Measurements from ENCODE around the gene CARD19.

Gene CARD19

DNA sequence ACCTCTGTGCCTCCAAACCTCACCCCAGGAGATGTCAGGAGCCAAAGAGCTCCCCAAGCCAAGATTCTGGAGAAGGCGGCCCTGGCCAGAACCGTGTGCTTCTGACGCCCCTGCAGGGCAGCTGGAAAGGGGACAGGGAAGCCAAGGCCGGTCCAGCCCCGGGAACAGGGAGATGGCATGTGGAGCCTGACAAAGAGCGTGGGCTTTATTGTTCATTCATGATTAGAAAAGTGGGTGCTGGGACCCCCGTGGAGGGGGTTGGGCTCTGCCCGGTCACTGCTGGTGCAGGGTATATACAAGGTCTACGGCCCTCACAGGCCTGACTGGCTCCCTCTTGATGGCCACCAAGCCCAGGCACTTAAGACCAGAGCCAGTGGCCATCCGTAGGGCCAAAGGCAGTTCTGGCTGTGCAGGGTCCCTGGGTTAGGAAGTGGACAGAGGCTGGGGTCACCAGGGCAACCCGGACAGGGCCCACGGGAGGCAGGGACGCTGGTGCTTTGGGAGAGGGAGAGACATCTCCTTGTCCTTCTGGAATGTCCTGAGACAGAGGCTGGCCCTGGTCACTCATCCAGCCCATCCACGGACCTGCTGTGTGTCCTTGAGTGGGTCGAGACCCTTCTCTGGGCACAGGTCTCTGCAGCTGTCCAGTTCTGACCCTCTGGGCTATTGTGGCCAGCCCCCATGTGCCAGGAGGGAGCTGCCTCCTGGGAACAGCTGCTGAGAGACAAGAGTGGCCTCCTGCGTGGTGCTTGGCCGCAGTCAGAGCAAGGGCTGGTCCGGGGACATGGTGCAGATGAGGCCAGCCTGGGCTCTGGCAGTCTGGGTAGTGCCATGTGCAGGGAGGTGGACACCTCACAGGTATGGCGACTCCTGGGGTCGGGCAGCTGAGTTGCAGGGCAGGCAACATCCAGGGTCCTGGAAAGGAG lies 25.6 kb downstream of the CARD19 start:
- DNase-seq = no peak

DNA sequence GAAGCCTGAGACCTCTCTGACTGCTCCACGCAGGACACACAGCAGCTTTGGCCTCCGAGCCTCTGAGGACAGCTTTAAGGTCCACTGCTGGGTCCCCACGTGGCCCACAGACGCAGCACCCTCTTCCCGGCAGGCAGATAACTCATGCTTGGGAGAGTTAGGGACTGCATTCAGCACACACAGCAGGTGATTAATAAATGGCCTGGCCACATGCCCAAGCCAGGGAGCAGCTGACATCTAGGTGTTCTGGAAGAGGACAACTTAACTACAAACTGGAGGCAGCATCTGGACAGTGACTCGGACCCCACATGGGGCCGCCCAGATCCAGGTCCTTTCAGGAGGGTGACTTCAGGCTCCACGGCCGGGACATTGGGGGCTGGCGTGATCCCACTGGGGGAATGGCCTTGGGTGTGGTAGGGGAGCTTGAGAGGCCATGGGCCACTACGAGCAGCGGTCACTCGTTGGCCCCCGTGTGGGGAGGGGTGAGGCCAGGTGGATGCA lies 26.8 kb downstream of the CARD19 start:
- no peak for DNase-seq

DNA sequence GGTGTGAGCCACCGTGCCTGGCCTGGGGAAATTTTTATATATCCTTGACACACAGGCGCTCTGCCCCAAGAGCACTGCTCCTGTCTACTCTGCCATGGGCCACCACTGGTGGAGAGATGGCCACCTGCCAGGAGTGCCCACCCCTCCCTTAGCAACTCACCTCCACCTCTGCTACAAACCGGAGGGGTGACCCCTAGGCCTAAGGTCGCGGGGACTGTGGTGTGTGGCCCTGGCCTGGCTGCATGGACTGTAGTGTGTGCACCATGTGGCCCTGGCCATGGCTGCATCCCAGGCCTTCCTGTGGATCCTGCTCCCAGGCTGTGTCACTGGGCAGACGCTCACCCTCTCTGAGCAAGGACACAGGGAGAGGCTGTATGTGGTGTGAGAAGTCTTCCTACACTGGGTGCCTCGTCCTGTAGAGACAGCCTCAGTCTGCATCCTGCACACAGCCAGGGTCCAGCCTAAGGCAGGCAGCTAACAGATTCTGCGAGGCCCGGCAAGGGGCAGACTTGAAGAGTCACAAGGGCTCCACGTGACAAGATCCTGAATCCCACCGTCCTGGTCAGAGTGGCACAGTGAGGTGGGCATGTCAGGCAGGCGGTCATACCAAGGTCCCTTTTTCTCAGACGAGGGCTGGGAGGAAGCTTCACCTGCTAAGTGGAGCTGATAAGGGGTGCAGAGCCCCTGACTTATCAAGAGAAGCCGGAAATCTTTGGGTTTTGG lies 27.7 kb downstream of the CARD19 start:
- no peak for DNase-seq

DNA sequence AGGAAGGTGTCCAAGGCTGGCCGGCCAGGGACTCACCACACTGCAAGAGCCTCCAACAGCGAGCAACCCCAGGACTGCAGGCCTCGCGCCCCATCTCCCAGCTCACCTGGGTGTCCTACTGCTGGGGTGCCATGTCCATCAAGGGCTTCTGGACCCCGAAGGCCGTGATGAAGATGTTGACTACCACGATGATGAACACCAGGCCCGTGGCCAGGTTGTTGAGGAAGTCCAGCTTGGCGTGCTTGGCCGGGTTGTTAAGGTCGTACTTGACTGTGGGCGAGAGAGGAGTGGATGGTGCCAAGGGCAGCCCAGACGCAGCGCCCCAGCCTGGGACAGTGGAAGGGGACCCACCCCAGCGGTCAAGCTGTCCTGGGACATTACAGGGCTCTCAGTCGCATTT lies 28.8 kb downstream of the CARD19 start:
- DNase-seq = no peak

DNA sequence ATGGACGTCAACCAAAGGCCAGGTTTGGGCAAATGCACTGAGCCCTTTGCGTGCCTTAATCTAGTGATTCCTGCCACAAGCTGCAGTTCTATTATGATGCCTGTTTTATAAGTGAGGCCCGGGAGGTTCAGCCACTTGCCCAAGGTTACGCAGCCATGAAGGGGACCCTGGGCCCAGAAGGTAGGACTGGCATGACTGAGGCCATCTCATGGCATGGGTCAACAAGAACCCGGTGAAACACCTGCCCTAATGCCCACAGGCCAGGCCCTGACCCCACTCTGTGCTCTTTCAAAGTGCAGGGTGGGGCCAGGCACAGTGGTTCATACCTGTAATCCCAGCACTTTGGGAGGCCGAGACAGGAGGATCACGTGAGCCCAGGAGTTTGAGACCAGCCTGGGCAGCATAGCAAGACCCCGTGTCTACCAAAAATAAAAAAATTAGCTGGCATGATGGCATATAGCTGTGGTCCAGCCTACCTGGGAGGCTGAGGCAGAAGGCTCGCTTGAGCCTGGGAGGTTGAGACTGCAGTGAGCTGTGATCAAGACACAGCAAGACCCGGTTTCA lies 29.4 kb downstream of the CARD19 start:
- no peak for DNase-seq

DNA sequence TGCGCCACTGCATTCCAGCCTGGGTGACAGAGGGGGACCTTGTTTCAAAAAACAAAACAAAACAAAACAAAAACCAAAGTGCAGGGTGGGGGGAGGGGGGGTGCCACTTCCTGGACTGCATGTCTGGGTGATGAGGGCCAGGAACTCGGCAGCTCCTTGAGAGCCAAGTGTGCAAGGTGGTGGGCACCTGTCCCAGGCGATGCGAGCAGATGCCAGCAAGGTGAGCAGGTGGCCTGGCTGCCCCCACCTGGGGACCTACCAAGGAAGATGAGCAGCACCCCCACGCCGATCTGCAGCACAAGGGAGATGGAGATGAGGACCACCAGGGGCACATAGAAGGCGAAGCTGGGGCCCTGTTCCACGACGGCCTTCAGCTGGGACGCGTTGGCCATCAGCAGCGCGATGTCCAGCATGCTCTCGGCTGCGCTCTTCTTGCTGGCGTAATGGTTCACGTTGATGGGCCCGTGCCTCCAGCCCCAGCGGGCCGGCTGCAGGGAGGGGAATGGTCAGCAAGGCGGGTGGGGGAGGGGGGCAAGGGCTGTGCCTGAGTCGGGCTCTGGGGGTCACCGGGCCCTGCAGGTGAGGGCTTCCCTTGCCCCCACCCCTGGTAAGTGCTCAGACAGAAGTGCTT lies 30.2 kb downstream of the CARD19 start:
- DNase-seq = no peak

DNA sequence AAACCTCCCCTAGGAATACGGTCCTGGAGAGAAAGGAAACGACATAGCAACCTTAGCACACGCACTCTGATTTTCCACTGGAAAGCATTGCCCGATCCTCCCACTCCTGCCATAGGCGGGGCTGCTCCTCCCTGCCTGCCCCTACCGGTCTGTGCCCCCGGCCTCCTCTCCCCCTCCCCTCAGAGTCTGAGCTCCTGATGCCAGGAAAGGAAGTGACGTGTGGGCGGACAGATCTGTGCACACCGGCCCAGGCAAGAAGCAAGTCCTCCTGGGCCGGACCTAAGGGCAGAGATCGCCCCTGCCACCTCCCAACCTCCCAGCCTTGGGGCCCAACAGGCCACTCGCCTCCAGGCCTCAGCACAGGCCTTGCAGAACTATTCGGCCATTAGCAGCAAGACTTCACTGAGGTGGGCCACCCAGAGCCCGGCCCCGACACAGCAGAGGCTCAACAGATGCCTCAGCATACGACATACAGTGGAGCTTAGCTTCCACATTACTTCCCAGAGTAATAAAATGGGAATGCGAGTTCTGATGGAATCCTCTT lies 30.9 kb downstream of the CARD19 start:
- DNase-seq = no peak

DNA sequence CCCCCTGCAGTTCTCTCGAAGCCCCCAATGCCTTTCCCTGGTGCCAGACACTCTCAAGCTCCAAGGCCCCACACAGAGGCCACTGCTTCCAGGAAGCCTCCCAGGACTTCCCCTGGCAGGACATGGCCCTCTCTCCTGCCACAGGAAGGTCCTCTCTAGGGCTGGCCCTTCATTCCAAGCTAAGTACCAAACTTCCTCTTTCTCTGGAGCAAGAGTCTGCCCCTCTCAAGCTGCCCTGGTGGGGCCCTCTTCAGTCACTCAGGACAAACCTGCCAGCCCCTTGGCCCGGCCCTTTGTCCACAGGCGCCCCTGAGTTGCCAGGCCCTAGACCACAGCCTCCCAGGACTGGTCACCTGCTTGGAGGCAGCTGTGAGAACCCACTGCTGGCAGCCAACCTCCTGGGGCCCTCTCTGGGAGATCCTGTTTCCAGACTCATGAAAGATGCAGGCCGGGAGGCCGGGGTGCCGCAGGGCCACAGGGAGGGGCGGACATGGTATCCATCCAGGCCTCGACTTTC lies 31.4 kb downstream of the CARD19 start:
- DNase-seq = peak; percentile 48 to 57

DNA sequence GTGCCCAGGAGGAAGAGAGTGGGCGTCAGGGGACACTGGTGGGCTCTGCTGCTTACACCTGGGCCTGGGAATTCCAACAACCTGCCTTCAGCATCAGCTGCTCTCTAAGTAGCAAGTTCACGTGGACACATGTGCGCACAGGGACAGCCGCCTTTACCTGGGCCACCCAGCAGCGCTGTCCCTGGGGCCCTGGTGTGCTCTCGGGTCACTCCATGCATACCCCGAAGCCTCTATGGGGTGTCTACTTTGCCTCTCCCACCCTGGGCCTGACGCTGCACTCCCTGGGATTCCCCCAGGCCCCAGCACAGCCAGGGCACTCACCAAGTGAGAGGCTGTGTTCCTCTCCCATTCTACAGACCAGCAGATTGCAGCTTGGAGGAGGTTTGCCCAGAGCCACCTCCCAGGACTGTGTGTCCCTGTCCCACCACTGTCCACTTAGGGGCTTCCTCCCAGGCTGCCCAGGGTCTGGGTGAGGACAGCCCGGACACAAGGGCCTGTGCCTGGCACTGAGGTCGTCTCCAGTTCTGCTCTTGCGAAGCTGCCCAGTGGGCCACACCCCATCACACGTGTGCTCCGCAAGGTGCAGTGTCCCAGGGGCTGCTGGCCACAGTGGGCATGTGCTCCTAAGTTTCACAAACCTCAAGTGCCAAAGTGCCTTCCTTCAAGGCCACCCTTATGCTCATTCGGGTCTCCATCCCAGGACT lies 32.1 kb downstream of the CARD19 start:
- no peak for DNase-seq

DNA sequence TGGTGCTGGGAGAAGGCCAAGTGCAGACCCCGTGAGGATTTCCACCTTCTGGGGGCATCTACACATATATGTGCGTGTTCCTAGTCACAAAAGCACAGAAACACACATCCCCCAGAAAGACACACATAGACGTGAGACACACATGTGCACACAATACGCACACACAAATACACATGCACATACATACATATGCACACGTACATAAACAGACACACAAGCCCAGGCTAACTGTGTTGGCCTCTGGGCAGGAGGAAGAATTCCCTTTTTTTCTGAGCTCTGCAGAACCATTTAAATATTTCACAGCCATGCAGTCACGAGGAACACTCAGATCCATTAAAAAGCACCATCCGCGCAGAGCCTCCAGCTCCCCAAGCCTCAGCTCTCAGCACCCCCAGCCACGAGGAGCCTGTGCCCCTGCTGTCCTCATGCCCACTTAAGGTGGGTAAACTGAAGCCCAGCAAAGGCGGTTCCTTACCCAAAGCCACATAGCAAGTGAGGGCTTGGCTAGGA lies 32.8 kb downstream of the CARD19 start:
- no peak for DNase-seq

DNA sequence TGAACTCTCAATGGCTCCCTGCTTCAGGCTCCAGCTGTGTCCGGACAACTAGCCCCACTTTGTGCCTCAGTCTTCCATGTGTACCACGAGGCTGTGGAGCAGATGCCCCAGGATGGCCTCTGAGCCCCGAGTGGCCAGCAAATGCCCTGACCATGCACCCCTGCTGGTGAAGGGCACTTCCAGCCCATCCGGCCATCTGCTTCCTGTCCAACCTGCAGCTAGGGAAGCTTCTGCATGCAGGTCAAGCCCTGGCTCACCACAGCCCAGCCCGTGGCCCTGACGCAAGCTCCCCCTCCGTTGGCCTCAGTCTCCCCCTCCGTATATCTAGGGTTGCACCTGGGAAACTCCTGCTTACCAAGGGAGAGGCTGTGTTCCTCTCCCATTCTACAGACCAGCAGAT lies 33.3 kb downstream of the CARD19 start:
- DNase-seq = no peak

DNA sequence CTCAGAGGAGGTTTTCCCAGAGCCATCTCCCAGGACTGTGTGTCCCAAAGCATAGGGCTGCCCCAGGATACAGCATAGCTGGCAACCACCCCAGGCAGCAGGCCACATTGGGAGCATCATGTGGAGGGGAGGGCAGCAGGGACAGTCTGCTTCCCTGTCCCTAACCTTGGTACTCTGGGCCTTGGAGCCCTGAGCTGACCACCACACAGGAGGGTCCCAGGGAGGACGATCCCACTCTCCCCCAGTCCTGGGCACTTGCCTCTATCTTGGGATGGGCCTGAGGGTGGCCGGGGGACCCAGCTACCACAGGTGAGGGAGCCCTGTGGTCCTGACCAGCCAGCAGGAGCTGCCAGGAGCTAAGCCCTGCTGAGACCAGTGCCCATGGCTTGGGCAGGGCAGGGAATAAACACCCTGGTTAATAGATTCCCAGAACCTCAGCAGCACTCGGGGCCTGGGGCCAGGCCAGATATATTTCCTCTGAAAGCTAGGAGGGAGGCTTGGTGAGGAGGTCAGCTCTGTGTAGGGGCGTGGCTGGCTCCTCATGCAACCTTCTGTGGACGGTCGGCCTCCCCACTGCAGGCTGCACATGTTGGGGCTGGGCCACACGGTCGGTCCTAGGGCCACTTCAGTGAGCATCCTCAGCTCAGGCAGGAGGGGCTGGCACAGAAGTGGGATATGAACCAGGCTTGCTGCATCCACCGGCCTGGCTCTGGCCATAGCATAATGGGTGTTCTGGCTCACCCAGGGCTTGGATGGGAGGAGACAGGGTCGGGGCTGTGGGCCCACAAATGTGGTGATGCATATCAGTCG lies 33.9 kb downstream of the CARD19 start:
- DNase-seq = no peak

DNA sequence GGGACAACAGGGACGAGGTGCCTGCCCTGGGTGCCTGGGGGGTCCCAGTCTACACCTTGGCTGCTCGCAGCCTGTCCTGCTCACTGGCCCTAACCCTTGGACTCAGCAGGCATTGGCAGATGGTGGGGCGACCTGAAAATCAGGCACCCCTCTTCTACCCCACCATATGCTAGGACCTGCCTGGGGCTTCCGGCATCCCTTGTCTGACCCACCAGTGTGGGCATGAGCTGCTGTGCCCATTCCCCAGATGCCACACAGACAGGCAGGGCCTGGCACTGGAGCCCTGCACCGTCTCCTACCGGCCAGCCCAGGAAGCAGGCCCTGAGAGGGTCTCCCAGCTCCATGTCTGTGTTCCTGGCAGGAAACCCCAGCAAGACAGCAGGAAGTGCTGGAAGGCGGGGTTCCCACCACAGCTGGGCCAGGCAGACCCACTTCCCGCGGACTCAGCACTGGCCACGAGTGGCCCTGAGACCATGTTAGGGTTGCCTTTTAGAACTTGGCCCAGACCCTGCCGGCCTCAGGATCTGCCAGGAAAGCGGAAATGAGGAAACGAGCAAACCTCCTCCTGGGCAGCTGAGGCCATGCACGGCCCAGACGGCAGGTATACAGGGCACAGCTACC lies 35.0 kb downstream of the CARD19 start:
- peak in 1 of 2 donors; percentile 5 for DNase-seq

DNA sequence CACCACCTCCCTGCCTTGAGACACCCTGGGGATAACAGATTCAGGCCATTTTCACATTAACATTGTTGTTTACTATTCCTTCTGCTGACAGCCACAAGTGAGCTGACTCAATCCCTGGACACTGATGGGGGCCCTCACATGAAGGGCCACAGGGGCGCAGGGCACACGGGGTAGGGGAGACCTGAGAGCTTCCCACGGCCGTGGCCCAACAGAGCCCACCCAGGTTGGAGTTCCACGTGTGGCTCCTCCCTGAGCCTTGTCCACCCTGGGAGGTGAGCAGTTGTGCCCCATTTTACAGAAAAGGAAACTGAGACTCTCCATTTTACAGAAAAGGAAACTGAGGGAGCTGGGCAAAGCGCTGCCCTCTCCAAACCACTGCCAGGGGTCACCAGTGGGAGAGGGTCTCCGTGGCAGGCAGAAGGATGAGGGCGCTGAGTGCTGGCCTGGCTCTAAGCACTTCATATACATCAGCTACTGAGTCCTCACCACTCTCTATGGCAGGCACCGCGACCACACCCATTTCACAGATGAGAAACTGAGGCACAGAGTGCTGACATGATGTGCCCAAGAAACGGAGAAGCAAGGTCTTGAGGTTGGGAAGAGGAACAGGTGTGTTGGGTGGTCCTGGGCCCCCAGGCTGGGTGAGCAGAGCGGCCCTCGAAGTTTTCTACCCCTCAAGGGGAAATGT lies 35.7 kb downstream of the CARD19 start:
- DNase-seq = no peak

DNA sequence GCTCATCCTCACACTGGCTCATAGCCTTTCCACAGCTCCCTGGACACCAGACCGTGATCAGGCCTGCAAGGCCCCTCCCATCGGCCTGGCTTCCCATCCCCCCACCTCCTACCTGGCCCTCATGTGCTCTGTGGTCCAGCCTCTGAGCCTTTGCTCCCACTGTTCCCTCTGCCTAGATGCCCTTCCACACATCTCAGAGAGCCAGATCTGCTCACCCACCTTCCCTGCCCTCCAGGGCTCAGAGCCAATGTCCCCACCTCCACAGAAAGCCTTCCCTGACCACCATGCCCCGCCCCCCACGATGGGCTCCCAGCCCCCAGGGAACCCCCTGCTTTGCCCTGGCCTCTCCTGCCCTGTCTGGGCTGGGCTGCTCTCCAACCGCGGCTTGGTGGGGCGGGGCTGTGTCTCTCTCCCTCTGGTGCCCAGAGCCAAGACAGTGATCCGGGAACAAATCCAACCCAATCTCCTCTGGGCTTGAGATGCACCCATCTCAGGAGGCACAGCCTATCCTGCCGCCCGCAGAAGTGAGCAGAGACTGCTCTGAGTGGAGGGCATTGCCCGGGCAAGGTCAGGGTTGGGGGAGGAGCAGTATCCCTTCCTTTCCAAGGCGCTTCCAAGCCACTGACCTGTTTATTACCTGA lies 36.4 kb downstream of the CARD19 start:
- no peak for DNase-seq

DNA sequence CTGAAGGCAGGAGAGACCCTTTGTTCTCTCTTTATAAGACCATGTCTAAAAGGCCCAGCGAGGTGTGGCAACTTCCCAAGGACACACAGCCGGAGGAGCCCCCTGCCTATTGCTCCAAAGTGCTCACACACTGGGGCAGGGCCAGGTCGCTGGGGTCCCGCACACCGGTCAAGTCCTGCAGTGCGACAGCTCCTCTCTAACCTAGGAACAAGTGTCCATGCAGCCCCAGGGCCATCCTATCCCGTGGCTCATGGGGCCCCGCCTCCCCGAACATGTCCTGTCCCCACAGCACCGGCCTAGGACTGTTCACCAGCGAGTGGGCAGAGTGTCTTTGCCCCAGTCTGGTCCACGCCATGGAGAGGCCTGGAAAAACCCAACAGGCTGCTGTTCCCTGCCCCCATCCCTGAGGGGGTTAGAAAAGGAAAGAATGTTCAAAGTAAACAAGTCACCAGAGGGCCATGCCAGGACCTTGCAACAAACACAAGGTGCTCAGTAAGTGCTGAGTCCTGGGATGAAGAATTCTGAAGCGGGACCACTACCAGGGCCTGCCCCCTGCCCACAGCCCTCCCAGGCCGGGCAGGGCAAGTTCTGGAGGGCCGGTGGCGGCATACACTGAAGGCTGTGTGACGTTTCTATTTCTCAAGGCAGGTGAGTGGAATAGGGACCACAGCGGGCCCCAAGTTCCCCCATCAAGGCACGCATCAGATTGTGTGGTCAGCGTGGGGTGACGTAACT lies 37.1 kb downstream of the CARD19 start:
- DNase-seq = peak in 1 of 2 donors; percentile 53

DNA sequence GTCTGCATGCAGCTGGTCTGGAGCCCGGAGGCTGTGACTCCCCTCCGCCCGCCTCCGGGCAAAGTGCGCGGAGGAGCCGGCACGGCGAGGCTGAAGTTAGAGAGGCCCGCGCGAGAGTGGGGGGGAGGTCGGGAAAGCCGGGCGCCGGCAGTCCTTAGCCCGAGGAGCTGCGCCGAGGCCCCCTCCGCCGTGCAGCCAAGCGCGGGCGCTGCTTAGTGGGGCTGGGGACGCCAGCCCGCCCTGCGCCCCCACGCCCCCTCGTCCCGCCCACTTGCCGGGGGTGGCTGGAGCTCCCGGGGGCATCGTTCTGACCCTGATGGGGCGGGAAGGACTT lies 37.6 kb downstream of the CARD19 start:
- peak; percentile 60 to 87 for DNase-seq

DNA sequence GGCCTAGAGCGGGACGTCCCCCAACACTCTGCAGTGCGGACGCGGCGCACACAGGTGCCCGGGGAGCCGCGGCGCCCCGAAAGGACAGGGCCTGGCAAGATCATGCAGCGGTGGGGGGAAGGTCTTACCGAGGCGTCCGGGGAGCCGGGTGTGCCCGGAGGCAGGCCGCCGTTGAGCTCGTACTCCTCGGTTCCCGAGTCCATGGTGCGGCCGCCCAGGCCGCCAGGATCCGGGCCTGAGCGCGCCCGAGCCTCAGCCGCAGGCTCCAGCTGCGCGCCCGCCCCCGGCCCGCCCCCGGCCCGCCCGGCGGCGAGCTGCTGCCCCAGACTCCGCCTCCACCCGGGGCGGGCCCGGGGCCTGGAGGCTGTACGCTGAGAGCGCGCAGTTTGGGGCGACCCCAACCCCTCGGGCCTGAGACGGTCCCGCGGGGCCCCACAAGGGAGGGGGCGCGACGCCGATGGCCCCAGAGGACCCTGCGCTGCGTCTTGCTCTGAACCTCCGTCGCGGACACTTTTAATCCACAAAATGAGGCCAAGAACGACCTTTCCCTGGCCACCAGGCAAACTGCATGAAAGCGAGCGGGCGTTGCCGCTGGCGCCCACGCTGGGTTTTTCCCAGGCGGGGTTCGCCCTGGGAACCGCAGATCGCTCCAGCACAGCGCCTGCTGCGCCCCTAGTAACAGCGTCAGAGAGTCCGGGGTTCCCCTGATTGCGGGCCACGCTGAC lies 38.2 kb downstream of the CARD19 start, which contains the start of gene NINJ1:
Gene NINJ1, minus strand, starts transcription at position 237 of the 725 bp plus-strand sequence. Its CDS starts 34 bp downstream, at position 203.
- DNase-seq = peak; percentile 84 to 96

All from inflammatory macrophage (primary cell).